H54 (cell line): ENCODE results near the gene ZBTB2.
"Not testable (repeated sequence)": the region's sequence is repeated elsewhere in the genome, so short reads cannot be mapped to it uniquely, and the experiment has no call there.

ENCODE experiments used
- DNase-seq: peaks from one replicate; pipeline ENCODE4 v3.0.0; 2011; ENCODE audit warnings: low spot score, mixed read lengths; ENCODE audit not compliant: insufficient read length
- FAIRE-seq: peaks from 3 replicates; lab custom pipeline; 2011; peaks lifted over from hg19 to GRCh38; lab: Jason Lieb, UNC
- POLR2A ChIP-seq: IDR thresholded peaks from 2 replicates; pipeline ENCODE4 v1.6.1; 2011; ENCODE audit warnings: low read depth, mild to moderate bottlenecking, low read length

ZBTB2 gene

DNA sequence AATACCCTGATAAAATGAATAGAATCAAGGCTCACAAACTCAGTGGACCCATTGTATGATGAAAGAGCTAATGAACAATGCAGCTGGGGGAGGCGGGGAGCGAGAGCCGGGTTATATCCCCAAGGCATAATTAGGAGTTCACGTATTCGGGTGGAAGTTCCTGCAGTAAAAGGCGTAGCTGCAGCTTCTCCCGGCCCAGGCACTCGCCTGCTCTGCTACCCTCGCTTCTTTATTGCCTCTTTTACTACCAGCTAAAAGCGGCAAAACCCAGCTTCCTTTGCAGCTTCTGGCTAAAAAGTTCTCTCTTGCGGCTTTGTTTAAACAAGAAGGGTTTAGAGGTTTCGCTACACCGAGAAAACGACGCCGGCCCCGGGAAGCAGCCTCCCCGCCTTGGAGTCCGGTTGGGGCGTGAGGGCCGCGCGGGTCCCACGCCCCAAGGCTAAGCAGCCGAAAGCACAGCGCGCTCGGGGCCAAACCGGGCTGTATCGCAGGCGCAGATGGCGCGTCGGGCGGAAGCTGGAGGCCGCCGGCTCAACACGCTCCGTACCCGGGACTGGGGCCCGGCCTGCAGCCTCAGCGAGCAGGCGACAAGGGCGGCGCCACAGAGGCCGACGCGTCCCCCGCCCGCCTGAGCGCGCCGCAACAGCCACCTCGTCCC is 1.6 kb downstream of the ZBTB2 start:
- FAIRE-seq: no peak
- TF ChIP-seq POLR2A: peak; percentile 92
- peak; percentile 21 for DNase-seq

DNA sequence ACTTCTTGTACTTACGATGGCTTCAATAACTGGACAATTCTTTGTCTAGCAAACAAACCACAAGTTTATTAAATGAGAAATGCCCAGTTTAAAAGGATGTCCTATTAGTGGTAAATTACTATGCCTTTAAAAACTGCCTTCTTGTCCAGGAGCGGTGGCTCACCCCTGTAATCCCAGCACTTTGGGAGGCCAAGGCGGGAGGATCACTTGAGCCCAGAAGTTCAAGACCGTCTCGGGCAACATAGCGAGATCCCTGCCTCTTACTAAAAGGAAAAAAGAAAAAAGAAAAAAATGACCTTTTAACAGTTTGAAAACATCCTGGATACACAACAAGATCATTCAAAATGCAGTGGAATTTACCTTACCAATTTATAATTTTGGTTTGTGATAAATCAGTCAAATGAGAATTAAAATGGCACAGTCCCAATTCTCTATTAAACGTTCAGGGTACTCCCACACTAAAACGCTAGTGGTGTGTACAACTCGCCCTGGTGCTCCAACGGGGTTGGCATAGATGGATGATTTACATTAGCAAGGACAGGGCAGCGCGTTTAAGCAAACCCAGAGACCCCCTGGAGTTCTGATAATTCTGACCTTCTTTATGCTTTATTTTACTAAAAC is 2.3 kb downstream of the ZBTB2 start:
- DNase-seq: no peak

GRCh38 chr6:151388236-151388635 is 3.1 kb downstream of the ZBTB2 start:
- DNase-seq (no peak), FAIRE-seq (no peak)
- TF ChIP-seq POLR2A: no peak

More for the DNA sequence above, 2.3 kb downstream of the ZBTB2 start:
- no peak for TF ChIP-seq POLR2A
- no peak for FAIRE-seq

DNA sequence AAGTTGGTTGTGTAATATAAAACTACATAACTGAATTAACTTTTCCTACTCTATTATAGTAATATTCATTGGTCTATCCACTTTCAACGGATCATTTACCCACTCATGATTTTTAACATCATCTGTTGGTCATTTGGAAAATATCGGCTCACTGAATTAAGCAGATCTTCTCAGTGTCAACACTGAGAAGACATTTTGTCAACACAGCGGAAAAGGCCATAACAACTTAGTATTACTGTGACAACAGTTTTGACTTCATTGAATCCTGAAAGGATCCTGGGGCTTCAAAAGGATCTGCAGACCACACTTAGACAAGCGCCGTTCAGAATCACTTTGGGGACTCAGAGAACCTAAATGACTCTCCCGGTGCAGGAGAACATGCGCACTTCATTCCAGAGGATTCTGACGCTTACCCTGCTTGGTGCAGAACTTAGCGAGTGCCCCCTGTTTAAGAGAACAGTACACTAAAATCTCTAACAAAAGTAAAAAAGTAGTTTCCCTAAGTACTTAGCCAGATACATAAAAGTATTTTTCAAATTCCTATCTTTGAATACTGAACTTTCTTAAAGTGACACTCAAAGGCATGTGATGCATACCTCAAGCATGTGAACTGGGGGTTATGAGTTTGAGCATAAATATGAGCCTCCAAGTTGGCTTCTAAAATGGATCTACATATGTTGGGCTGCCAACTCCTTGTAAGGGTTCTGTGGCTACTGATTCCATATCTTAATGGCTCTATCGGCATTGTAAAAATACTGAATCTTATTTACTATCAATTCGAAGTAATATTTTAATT is 4.0 kb downstream of the ZBTB2 start:
- DNase-seq (no peak), FAIRE-seq (no peak)
- no peak for TF ChIP-seq POLR2A

DNA sequence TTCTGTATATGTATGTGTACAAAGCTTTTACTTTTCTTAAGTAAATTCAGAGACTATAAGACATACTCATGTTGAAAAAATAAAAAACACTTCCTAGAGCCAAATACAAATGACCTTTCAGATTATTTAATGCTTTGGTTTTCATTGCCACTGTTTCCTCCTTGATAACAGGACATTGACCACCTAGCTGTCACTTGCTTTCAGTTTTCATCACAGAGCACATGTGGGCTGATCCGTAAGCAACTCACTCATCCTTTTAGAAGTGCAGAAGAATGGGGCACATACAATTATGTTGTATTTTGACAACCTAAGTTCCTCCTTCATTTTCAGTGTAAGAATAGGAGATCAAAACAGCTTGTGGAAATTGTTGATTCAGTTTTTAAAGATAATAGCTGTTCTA is 6.2 kb downstream of the ZBTB2 start:
- DNase-seq (no peak), FAIRE-seq (no peak)
- TF ChIP-seq POLR2A: no peak

GRCh38 chr6:151384151-151384550 is 7.2 kb downstream of the ZBTB2 start:
- TF ChIP-seq POLR2A: no peak
- DNase-seq (no peak), FAIRE-seq (no peak)

DNA sequence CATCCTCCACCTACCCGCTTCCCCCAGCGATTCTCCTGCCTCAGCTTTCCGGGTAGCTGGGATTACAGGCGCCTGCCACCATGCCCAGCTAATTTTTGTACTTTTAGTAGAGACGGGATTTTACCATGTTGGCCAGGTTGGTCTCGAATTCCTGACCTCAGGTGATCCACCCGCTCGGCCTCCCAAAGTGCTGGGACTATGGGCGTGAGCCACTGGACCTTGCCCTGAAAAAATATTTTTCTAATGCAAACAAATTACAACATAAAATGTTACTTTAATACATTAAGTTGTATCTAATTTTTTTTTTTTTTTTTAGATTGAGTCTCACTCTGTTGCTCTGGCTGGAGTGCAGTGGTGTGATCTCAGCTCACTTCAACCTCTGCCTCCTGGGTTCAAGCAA is 8.7 kb downstream of the ZBTB2 start:
- FAIRE-seq, DNase-seq: not testable (repeated sequence)

GRCh38 chr6:151381722-151382121 is 9.6 kb downstream of the ZBTB2 start:
- DNase-seq: no peak
- TF ChIP-seq POLR2A: no peak
- no peak for FAIRE-seq

GRCh38 chr6:151380848-151381205 is 10.5 kb downstream of the ZBTB2 start:
- FAIRE-seq: no peak
- TF ChIP-seq POLR2A: no peak
- no peak for DNase-seq

DNA sequence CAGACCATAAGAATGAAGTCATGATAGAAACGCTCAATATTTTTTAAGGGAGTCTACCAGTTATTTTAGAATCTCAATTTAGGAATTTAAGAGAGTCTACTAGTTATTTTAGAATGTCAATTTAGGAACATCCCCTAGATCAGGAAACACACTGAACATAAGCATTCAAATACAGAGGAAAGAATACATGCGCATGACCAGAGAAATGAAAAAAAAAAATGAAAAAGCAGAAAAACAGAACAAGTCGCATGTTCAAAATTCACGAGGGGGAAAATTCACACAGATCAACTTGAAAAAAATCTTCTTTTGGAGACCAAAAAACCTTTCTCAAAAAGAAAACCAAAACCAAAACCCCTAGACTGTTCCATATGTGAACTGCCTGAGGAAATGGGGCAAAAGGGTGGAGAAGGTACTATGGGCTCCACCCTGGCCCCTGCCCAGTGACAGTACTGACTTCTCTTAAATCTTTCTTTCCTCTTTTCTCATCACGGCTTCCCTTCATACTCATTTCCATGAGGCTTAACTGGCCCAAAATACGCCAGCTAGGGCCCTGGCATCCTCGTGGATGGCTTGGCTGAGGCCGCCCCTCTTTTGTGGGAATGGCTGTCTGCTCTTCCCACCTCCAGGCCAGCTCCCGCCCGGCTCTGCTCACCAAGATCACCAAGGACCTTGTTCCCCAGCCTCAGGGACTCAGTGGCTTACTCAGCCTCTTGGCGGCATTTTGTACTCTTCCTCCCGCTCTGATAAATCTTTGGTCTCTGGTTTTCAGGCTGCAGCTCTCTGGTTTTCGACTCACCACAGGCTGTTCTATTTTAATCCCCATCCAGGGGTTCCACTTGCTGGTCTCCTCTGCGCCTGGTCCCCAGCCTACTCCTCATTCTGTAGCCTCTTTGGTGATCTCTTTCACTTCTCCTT is 11.2 kb downstream of the ZBTB2 start:
- TF ChIP-seq POLR2A: no peak
- FAIRE-seq (no peak), DNase-seq (no peak)

GRCh38 chr6:151377095-151377494 is 14.3 kb downstream of the ZBTB2 start:
- FAIRE-seq (no peak), DNase-seq (no peak)
- no peak for TF ChIP-seq POLR2A

GRCh38 chr6:151376440-151376839 is 14.9 kb downstream of the ZBTB2 start:
- DNase-seq: no peak
- no peak for FAIRE-seq
- no peak for TF ChIP-seq POLR2A

DNA sequence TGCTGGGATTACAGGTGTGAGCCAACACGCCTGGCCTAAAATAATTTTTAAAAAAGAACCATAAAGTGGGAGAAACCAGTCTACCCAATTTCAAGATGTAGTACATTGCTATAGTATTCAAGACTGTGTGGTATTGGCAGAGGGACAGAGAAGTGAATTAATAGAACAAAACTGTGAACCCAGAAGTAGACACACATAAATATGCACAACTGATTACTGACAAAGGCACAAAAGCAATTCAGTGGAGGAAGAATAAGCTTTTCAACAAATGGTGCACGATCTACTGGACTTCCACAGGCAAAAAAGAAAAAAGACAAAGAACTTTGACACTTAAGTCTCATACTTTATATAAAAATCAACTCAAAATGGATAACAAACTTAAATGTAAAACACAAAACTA is 15.5 kb downstream of the ZBTB2 start:
- TF ChIP-seq POLR2A: no peak
- DNase-seq (no peak), FAIRE-seq (no peak)
